Stimulated activated CD8-positive, alpha-beta memory T cell treated with anti-CD3 and anti-CD28 coated beads, Interleukin-4, amount 100 ng/mL, for 24 hours (primary cell): Measurements from ENCODE around the gene LBHD2.

Experiments used
- DNase-seq: peaks from one replicate; pipeline ENCODE4 v3.0.0-alpha.2; 2020; ENCODE audit warnings: low read depth

The LBHD2 gene

DNA sequence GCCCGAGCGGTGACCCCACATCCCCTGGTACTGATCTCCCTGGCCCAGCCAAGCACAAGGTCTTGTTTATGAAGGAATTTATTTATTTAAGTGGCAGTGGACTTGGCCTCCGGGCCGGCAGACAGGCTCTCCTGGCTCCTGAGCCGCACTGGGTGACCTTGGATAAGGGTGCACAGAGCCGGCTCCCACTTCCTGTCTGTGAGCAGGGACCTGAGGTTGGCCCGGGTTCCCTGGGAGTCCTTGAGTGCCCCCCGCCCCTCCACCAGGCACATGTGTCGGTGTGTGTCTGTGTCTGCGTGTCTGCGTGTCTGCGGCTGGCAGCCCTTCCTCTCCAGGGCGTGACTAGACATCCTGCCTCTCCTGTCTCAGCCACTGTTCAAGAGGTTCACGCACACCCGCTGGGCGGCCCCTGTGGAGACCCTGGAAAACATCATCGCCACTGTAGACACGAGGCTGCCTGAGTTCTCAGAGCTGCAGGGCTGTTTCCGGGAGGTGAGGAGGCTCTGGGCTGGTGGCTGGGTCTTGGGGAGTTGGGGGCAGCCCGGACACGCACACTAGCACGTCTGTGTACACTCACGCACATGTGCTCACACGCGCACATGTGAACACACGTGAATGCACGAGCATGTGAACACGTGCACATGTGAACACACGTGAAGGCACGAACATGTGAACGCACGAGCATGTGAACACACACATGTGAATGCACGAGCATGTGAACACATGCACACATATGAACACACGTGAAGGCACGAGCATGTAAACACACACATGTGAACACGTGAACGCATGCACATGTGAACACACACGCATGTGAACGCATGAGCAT lies 48.6 kb downstream of the LBHD2 start:
- no peak for DNase-seq

DNA sequence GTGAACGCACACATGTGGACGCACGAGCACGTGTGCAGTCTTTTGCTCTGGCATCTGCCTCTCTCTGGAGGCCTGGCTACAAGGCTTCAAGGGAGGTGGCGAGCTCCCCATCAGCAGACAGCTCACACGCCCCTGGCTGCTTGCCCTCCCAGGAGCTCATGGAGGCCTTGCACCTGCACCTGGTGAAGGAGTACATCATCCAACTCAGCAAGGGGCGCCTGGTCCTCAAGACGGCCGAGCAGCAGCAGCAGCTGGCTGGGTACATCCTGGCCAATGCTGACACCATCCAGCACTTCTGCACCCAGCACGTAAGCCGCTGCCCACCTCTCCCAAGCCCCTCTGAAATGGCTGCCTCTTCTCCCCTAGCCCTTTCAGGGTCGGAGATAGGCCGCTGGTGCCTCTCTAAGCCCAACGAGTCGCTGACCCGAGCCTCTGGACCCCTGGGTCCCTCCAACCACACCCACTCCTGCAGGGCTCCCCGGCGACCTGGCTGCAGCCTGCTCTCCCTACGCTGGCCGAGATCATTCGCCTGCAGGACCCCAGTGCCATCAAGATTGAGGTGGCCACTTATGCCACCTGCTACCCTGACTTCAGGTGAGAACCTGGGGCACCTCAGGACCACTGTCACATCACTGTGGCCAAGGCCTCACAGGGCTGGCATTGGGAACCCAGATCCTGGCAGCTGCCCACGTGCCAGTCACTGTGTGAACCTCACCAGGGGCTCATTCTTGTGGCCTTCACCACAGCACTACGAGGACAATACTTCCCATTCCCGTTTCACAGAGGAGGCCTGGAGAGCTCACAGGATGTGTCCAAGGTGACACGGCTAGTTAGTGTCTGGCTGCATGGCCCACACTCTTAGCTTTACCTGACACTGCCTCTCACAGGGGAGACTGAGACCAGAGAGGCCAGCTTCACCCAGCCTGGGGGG lies 49.5 kb downstream of the LBHD2 start:
- DNase-seq: no peak

DNA sequence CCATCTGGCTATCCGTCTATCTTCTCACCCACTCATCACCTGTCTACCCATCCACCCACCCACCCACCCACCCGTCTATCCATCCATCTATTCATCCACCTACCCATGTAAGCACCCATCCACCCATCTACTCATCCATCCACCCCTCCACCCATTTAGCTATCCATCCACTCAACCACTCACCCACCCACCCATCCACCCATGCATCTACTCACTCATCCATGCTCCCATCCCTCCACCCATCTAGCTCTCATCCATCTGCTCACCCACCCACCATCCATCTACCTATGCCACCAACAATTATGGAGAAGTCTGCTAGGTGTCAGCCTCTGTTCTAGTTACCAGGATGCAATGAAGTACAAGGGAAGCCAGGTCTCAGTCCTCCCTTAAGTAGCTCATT lies 50.4 kb downstream of the LBHD2 start:
- DNase-seq: no peak

DNA sequence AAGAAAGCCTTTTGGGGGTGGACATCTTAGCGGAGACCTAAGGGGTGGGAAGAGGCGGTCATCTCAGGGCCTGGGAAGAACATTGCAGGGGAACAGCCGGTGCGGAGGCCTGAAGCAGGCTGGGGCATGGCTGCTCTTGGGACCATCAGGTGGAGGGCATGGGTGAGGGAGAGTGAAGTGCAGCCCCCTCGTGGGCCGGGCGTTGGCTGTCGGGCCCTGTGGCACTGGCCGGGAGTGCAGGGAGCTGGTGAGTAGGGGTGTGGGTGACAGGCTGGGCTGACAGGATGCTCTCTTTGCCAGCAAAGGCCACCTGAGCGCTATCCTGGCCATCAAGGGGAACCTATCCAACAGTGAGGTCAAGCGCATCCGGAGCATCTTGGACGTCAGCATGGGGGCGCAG lies 50.9 kb downstream of the LBHD2 start:
- DNase-seq: no peak

DNA sequence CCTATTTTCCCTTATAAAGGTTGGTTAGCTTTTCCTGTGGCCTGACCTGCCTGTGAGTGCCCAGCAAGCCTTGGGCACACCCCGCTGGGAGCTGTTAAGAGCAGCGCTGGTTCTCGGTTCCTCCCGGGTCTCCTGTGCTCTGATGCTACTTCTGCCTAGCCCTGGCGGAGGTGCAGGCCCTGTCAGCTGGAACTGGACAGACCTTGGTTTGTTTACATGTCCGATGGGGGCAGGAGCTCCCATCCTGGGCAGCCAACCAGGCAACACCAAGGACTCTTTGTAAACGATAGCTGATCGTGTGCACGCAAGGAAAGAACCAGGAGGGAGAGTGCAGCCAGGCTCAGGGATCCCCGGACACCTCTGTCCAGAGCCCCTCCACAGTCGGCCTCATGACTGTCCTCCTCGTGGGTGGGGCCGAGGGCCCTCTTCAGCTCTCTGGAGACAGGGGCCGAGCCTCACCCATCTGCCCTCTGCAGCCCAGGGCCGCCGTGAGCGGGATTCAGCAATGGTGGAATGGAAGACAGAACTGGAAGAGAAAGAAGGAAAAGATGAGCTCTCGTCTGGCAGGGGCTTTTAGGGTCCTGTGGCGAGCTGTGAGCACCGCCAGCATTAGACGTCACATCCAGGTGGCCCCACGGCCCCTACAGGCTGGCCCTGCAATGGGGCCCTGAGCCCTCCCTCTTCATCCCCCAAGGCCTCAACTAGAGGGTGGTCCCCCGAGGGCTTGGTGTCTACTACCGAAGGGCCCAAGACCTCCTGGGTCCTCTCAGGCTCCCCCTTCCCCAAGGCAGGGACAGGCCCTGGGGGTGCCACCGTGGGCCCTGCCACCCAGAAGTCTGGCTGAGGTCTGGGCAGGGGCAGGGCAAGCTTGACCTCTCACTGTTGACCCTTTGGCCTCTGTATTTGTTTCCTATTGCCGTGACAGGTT lies 51.6 kb downstream of the LBHD2 start:
- DNase-seq: no peak

DNA sequence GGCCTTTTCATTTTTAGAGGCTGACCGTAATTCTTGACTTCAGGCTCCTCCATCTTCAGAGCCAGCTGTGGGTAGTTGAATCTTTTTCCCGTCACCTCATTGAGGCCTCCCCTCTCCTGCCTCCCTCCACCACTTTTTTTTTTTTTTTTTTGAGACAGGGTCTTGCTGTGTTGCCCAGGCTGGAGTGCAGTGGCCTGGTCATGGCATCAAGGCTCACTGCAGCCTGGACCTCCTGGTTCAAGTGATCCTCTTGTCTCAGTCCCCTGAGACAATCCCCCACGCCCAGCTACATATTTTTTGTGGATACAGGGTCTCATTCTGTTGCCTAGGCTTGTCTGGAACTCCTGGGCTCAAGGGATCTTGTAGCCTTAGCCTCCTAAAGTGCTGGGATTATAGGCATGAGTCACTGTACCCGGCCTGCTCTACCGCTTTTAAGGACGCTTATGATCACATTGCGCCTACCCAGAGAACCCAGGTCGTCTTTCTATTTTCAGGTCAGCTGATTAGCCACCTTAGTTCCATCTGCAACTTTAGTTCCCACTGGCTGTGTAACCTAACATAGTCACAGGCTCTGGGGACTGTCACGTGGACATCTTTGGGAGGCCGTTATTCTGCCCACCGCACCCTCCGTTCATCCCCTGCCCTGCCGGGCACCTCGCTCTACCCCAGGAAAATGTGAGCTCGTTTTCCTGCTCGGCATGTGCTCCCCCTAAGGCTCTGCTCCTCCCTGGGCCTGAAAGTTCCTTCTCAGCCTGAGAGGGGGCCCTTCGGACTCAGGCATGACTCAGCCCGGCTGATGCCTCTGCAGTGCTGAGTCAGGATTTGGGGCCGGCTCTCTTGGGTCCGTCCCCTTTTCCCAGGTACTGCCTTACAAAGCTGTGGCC lies 52.6 kb downstream of the LBHD2 start:
- no peak for DNase-seq

DNA sequence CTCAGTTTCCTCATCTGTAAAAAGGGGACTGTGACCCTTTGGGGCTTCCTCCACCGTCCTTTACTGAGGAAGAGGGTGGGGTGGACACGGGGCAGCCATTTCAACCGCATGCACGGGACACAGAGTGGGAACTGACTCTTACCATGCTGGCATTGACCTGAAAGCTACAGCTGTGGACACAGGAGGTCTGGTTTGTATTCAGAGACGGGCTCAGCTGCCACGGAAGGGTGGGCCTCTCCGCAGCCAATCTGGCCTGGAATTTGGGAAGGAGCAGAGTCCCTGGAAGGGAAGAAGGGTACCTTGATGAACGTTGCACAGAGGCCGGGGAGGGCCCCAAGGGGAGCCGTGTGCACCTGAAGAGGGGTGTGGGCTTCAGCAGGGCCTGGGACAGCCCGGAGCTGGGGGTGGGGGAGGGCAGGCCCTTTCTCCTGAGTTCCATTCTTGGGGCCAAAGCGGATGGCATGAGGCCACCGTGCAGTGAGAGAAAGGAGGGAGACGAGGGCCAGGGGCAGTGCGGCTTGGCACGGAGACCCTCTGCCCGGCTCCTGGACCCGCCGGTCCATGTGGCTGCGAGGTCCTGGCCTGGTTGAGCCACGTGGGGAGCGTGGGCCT lies 53.8 kb downstream of the LBHD2 start:
- DNase-seq: no peak

DNA sequence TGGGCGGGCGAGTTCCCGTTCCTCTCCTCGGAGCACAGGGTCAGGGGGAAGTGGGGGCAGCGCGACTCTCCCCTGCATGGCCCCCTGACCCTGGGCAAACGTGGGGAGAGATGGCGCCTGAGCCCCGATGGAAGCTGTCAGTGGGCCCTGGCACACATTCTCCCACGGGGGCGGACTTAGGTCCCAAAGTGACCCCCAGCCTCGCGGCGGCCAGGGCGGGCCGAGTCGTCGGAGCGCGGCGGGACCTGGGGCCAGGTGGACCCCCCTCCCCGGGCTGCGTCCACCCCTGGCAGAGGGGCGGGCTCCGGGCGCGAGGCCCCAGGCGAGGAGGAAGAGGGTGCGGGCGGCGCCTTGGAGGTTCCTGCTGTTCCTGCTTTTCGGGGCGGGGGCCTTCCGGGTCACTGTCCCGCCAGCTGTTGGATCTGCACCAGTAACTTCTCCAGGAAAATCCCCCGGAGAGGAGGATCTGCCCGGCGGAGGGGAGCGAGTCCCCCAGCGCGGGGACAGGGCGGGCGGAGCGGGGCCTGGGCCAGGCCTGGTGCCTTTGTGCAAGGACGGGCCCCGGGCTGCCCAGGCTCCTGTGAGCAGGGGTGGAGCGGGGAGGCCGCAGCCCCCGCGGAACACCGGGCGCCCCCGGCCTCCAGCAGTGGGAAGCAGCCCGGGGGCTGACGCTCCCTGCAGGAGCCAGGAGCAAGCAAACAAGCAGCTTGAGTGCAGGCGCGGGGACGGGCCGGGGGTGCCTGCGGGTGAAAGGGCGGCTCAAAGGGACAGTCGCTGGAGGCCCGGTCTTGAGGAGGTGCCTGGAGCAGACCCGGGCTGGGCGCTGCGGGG lies 54.5 kb downstream of the LBHD2 start:
- DNase-seq: no peak

DNA sequence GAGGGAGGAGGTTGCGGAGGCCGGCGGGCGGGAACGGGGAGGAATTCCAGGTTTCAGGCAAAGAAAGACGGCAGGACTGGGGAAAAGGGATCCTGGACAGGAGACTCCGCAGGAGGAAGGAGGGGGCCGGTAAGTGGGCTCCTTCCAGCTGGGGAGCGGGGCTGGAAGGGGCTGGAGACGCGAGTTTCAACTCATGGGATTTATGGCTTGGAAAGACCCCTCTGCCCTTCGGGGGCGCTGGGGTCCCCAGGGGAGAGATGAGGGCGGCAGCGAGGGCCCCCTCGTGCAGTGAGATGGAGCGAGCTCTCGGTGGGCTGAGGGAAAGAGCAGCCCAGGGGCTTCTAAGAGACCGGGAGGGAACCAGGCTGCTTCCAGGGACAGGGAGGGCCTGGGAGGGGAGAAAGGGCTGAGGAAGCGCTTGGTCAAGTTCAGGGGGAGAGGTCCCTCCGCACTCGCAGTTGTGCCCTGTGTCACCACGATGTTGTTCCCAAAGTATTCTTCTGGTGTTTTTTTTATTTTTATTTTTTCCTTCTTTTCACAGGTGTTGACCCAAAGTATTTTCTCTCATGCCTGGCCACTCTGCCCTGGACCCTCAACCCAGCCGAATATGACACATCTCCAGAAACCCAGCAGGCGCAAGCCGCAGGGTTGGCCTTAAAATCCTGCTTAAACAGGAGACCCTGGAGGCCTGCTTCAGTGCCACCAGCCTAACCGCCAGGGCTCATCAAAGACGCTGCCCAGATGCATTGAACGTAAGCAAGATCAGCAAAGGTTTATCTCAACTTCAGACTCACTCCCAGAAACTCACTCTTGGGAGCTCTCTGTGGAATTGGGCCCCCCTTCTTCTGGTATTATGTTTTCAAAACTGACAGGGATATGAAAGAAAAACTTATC lies 55.4 kb downstream of the LBHD2 start:
- no peak for DNase-seq
